ENCODE measurements around the gene FHAD1.

The FHAD1 gene

DNA sequence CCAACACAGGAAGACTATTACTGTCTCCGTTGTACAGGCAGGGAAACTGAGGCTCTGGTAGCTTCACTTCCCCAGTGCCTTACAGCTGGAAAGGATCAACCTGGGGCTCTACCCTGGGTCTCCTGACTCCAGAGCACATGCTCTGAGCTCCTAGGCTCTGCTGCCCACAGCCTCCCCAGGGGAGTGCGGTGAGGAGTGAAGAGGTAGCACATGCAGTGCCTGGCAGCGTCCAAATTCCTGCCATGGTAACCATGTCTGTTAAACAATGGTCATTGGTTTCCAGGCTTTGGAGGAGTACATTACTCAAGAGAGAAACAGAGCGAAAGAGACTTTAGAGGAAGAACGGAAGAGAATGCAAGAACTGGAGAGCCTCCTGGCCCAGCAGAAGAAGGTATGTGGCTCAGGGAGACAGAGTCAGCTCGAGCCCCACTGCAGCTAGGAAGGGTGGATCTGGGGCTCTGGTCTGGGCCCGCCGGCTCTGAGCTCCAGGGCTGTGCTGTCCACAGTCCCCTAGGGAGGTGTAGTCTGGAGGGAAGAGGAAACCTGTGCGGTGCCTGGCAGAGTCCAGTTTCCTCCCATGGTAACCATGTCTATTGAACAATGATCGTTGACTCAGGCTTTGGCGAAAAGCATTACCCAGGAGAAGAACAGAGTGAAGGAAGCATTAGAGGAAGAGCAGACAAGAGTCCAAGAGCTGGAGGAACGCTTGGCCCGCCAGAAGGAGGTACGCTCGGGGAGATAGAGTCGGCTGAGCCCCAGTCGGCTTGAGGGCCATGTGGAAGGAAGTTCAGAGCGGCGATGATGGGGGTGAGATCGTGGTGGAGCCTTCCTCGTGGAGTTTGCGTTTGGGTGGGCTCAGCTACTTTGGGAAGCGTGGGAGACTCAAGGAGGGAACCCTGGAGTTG lies 98.0 kb downstream of the FHAD1 start:
- TF ChIP-seq, protein P1, sequence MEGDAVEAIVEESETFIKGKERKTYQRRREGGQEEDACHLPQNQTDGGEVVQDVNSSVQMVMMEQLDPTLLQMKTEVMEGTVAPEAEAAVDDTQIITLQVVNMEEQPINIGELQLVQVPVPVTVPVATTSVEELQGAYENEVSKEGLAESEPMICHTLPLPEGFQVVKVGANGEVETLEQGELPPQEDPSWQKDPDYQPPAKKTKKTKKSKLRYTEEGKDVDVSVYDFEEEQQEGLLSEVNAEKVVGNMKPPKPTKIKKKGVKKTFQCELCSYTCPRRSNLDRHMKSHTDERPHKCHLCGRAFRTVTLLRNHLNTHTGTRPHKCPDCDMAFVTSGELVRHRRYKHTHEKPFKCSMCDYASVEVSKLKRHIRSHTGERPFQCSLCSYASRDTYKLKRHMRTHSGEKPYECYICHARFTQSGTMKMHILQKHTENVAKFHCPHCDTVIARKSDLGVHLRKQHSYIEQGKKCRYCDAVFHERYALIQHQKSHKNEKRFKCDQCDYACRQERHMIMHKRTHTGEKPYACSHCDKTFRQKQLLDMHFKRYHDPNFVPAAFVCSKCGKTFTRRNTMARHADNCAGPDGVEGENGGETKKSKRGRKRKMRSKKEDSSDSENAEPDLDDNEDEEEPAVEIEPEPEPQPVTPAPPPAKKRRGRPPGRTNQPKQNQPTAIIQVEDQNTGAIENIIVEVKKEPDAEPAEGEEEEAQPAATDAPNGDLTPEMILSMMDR (IDR thresholded peaks at IDR 0.05; ENCODE audit: borderline replicate concordance, insufficient read depth, low read depth, low read length), result no peak

DNA sequence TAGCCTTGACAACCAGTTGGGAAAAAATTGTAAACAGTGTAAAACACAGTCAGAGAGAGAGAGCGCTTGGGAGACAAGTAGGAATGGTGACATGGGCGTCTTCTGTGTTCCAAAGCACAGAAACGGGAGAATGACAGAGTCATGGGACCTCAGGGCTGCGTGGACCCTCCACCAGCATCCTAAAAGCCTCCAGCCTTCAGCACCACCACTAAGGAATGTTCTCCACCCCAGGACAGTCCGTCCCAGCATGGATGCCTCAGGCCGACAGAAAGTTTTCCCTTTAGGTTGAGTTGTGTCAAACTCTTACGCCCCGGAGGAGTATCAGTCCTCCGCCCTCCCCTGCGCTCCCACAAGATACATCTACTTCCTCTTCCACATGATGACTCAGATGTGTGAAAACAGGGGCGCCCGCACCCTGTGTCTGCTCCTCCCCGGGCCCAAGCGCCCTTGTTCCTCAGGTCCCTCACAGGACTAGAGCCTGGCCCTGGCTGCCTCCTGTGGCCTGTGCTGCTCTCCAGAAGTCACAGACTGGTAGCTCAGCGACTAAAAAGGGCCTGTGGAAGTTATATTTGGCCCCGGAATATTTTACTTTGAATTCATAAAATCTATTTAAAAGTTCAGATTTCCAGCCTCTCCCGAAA lies 98.8 kb downstream of the FHAD1 start:
- TF ChIP-seq, protein P1 (IDR thresholded peaks at IDR 0.05; ENCODE audit: borderline replicate concordance, insufficient read depth, low read depth, low read length), result no peak
- H3K4me3 ChIP-seq (ENCODE audit: low read depth, low read length), result no peak overlapping the region

More for the DNA sequence above, 98.0 kb downstream of the FHAD1 start:
- H3K4me3 ChIP-seq (ENCODE audit: low read depth, low read length), result no peak overlapping the region

DNA sequence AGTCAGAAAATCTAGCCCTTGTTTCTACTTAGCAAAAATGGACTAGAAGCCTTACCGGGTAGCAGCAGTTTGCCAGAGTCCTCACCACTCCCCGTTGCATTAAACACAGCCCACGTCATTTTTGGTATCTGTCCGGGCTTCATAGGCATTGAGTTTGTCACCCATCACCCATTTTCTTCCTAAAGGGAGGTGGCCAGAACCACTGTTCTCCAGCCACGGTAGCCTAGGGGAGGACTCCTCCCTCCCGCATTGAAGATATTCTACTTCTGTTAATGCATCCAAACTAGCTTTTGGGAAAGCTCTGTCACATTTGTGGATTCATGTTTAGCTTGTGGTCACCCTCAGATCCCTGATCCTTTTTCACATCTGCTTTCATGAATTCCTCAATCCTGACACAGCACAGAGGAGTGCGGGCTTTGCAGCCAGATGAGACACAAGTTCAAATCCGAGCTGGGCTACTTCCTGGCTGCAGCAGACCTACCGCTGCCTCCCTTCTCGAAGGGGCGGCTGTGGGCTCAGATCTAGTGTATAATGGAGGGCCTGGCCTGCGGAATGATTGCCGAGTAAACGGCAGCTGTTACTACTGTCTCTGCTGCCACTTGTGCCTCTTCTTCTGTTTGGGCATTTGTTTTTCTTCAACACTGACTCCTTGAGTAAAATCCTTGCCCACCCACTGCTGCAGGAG lies 99.5 kb downstream of the FHAD1 start:
- TF ChIP-seq, protein P1 (IDR thresholded peaks at IDR 0.05; ENCODE audit: borderline replicate concordance, insufficient read depth, low read depth, low read length), result no peak
- H3K4me3 ChIP-seq (ENCODE audit: low read depth, low read length), result no peak overlapping the region

DNA sequence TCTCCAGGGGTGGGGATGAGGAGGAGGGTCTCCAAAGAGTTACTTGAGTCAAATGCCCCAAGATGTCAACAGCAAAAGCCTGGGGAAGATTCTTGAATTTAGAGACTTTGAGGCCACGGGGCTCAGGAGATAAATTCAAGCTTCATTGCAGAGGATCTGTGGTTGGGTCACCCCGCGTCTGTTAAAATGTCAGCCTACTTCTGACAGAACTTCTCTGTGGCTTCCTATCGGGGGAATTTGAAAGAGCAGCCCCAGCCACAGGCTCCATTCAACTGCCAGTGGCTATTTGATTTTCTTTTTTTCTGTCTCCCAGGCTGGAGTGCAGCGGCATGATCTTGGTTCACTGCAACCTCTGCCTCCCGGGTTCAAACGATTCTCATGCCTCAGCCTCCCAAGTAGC lies 100.2 kb downstream of the FHAD1 start:
- TF ChIP-seq, protein P1 (IDR thresholded peaks at IDR 0.05; ENCODE audit: borderline replicate concordance, insufficient read depth, low read depth, low read length), result no peak
- H3K4me3 ChIP-seq (ENCODE audit: low read depth, low read length), result no peak overlapping the region

DNA sequence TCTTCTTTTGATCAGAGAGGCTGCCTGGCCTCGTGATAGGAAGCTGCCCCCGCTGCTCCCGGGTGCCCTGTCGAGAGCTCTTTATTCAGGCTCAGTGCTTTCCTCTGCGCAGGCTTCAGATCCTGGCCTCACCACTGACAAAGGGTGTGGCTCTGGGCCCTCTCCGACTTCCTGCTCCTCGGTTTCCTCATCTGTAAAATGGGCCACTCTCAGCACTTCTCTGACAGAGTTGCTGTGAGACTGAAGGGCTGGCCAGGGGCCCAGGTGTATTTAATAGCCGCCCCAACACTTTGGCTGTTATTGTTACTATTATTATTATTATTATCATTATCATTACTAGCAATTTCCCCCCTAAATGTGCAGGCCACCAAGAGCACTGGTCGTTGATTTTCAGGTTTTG lies 101.6 kb downstream of the FHAD1 start:
- TF ChIP-seq, protein P1 (IDR thresholded peaks at IDR 0.05; ENCODE audit: borderline replicate concordance, insufficient read depth, low read depth, low read length), result no peak
- H3K4me3 ChIP-seq (ENCODE audit: low read depth, low read length), result no peak overlapping the region

DNA sequence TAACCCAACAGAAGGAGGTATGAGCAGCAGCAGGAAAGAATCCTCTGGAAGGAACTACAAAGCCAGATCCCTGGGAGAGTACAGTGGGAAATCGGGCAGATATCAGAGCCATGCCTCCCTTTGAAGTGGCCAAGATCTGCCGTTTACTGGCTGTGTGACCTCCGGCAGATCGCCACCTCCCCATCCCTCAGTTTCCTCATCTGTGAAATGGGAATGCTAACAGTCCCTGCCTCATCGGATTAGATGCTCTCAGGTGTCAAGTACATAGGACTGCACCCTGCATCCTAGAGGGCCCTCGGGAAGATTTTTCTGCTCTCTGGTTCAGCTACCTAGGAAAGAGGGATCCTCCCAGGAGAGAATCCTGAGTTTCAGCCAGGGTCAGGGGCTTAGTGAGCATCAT lies 102.1 kb downstream of the FHAD1 start:
- TF ChIP-seq, protein P1 (IDR thresholded peaks at IDR 0.05; ENCODE audit: borderline replicate concordance, insufficient read depth, low read depth, low read length), result no peak
- no peak overlapping the region for H3K4me3 ChIP-seq (ENCODE audit: low read depth, low read length)

All from GM12875 (cell line).